Glomerular visceral epithelial cell (primary cell): ENCODE measurements around the gene CCDC88B.

Source experiments
- DNase-seq: peaks from one replicate; pipeline ENCODE4 v3.0.0-alpha.2; 2016; ENCODE audit errors: extremely low spot score

Gene CCDC88B

DNA sequence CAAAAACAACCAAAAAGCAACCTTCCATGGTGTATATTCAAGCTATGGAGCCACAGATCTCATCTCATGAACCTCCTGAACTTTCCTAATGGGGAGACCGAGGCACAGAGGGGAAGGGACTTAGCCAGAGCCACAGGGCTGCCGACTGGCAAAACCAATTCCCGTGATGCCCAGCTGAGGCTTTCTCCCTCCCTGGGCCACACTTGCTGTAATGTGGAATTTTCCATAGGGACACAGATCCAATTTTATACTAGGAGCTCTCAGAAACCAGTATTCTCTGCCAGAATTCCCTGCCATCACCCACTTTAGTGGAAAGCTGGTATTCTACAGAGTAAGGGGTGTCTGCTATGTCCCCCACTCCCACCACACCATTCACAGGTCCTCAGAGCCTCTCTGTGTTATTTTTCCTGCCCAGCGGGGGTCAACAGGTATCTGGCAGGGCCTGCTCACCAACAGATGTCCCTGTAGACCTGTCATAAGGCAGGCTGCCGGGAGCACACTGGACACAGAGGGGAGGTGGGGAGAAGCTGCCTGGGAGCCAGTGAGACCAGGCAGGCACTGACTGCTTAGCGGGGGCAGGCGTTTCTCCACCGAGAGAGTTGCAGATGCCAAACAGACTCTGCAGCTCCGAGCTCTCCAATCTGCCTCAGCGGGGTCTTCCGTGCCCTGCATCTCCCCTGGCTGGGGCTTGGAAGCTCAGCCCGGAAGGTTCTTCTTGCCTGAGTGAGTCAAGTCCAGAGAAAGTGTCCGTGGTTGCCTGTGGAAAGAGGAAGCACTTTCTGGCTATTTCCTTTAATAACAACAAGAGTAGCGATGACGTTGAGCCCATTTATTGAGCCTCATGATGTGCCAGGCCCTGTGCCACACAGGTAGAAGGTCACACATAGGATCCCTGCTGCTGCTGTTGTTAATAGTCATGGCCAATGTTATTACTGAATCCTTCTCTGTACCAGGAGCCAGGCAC is 45.3 kb downstream of the CCDC88B start:
- no peak for DNase-seq

DNA sequence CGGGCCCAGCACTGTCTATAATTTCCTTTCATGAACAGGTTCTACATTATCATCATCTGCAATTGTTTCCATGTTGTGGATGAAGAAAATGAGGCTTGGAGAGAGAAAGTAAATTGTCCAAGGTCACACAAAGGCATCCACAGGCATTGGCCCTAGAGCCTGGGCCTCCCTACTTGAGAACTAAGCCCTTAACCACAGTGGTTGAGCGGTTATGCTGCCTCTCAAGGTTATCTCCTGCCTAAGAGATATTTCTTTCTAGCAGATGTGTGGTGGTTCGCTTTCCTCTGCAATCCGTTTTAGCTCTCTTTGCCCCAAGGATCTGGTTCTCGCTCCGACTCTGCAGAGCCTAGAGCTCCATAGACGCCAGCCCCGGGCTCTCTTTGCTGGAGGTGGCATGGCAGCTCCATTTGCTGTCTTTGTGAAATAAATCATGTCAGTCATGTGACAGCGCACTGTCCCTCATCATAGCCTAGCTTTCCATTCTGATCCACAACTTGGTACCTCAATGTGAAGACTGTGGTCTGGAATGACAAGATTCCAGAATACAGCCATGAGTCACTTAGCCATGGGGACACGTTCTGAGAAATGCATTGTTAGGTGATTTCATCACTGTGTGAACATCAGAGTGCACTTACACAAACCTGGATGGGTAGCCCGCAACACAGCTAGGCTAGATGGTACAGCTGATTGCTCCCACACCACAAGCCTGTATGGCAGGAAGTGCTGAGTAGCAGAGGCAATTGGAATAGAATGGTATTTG is 46.1 kb downstream of the CCDC88B start:
- DNase-seq, result peak; percentile 81

DNA sequence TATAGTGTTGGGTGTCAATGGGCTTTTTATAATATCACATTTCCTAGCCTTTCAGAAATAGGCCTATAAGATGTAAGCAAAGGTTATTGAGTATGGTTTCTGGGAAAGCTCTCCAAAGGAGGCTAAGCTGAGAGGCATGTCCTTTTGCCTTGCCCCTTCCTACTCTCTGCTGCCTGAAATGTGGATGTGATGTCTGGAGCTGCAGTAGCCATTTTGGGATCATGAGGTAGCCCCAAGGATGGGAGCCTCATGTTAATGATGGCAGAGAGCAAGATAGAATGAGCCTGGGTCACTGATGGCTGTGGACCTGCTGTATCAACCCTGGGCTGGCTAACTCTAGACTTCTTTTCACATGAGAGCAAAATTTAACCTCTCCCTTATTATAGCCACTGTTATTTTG is 47.9 kb downstream of the CCDC88B start:
- no peak for DNase-seq

DNA sequence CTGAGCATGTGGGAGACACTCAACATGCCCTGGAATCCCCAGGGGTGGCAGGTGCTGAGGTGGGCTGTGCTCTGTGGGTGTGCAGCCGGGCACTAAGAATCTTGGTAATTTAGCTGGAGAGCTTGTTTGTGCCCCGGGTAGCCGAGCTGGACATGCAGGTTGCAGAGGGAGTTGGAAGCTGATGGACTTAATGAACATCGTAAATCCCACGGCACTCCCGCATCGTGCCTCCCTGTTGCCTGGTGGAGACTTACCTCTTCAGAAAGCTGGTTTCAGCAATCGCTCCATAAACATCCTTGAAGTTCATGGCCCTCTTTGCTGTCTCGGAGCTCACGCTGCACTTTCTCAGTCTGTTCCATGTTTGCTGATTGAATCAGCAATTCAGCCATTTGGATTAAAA is 48.9 kb downstream of the CCDC88B start:
- DNase-seq, result no peak

DNA sequence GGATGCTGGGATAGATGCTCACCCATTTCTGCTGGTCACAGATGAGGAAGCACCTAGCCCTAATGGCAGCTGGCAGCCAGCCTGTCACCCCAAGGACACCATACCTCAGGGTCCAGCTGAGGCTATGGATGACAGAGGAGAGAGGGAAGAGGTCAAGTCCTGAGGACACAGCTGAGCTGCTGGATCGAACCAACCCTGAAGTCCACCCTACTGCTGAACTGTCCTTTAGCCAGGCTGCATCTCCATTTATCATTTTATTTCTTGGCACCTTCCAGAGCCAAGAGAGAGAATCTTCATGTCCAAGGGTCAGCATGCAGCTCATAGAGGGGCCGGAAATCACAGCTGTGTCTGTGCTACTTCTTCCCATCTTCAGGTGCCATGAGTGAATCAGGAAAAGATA is 49.8 kb downstream of the CCDC88B start:
- no peak for DNase-seq

DNA sequence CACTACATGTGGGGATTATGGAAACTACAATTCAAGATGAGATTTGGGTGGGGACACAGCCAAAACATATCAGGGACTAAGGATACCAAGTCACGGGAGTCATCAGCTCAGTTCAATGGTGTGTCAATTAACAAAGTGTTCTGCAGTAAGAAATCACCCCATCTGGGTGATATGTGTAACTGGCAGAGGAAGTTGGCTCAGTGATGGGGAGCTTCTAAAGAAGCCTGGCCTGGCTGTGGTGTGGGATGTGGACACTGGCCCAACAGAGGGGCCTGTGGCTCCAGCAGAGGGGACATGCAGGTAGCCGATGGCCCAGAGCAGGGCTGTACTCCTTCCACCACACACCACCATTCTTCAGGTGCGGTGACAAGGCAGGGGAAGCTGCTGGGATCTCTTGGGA is 50.6 kb downstream of the CCDC88B start:
- no peak for DNase-seq

DNA sequence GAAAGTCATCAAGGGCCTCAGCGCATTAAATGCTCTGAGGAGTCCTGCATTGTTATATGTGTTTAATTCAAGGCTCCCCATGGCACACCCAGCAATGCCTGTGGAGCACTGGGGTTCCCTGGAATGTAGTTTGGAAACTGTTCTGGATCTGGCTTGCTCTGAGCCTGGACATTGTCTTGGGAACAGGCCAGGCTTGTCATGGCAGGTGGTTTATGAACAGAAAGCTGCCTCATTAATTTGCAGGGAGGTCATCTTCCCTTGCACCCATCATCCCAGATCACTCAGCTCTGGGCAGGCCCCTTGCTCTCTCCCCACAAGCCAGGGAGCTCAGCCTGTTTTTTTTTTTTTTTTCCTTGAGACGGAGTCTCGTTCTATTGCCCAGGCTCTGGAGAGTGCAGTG is 51.8 kb downstream of the CCDC88B start:
- no peak for DNase-seq

DNA sequence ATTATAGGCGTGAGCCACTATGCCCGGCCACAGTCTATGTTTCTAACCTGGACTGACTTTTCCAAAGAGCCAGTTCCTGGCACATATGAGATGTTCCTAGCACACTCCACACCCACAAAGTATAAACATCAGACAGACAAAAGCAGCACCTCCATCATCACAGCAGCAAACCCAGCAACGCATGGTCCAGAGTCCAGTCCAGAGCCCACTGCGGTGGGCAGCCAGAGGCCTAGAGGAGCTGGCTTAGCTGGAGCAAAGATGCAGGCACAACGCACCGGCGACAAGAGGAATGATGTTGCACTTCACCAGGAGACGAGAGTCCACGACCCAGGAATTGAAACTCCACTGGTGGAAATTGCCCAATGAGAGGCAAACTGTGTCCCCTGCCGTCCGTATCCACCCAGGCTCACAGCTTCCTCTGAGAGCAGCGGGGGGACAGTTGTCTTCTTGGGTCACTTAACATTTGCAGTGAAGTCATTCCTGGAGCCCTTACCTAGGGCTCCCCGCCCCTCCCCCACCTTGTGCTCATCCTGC is 55.6 kb downstream of the CCDC88B start:
- no peak for DNase-seq

DNA sequence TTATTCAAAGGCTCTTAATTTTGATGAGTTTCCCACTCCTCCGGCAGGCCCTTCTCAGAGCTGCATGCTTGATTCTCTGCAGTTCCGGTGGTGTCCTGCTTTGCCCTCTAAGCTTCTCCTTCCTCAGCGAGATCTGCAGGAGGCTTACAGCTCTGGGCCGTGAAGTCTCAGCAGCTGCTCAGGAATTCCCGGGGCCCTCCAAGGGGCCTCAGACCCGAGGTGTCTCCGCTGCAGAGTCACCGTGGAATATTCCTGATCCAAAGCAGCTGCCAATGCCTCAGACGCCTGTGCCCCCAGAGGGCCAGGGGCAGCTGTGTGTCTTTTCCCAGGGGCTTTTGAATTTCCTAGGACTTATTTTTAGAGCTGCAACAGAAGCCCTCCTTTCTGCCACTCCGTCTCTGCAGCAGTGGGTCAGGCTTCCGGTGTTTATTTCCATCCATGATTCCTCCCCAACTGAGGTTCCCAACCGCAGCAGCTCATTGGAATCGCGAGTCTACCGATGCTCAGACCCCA is 56.1 kb downstream of the CCDC88B start:
- peak; percentile 21 for DNase-seq

DNA sequence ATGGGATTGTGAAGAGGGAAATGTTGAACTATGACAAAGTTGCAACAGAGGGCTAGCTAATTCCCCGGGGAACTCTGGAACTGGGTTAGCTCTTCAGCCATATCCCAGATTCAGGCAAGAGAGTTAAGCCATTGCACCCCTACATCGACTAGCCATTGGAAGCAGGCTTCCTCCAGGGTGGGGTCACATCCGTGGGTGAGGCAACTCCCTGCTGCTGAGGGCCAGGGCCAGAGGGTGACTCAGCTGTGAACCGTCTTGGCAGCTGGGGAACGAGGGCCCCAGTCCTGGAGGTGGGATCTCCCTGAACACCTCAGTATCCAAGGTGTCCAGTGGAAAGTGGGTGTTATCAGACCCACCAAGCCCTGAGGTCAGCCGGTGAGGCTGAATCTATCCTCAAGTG is 60.1 kb downstream of the CCDC88B start:
- DNase-seq, result peak; percentile 6

DNA sequence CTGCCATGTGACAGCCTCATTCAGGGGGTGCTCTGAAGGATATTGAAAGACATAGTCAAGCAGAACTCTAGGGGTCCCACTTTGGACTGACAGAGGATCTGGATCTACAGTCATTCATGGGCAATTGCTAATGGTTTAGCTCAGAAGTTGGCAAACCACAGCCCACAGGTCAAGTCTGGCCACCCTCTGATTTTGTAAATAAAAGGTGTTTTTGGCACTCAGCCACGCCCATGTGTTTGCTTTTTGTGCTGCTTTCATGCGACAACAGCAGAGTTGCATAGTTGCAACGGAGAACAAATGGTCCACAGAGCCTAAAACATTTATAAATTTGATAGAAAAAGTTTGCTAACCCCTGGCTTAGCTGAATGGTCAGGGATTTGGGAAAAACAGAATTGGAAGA is 60.7 kb downstream of the CCDC88B start:
- no peak for DNase-seq

DNA sequence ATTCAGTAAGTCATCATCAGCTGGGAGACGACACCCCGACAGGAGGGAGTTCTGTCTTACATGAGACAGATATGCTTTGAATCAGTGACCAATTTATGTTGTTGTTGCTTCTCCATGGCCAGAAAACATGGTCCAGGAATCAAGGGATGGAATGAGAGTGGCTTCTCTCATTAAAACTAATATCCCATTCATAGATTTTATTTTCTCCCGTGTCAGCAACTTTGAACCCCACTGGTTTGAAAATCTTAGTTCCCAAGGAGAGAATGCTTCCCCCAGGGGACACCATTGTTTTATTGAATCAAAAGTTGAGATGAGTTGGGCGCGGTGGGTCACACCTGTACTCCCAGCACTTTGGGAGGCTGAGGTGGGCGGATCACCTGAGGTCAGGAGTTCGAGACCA is 61.8 kb downstream of the CCDC88B start:
- no peak for DNase-seq

DNA sequence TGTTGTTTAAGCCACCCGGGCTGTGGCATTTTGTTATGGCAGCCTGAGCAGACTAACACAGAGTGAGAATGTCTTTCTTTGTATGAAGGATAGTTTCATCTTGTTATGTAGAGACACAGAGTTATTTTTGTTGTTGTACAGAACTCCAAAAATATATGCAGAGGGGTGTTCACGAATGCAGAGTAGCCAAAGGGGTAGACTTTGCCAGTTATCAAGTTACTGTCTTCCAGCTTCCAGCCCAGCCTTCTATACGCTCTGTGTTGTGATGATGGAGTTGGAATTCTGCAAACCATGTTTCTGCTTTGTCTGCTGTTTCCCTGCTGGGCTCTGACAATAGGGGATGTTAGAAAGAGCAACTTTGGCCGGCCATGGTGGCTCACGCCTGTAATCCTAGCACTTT is 63.1 kb downstream of the CCDC88B start:
- DNase-seq, result no peak

DNA sequence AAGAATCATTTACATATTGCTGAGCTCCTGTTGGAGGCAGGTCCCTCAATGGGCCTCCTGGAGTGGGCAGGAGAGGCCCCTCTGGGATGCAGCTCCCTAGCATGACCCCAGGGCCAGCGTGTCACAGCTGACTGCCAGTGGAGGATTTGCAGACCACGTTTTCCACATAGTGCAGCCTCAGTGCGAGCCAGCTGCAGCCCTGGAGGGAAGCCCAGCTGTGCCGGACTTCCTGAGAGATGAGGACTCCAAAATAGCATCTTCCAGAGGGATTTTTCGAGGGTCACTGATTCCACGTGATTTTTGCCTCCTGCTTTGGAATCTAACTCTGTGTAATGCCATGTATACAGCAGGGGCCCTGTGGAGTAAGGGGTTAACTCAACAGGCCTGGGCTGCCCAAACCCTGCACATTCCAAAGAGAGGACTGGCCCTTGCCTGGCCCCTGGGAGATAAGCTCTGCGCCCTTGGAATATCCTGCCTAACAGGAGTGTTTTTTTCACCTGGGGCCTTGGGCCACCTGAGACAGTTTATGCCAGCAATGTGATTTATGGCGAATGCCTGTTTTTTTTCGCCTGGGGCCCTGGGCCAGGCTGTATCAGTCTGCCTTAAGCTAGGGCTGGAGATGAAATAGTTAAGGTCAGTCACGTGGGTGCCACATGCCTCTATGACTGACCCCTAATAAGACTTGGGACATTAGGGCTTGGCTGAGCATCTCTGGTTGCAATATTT is 66.4 kb downstream of the CCDC88B start:
- DNase-seq, result no peak
